Mesendoderm (in vitro differentiated cells): ENCODE data around the gene CEP112.

Source experiments
- DNase-seq: peaks from one replicate; pipeline ENCODE4 v3.0.0; 2013
- H2AK5ac ChIP-seq: 2 replicates; pipeline ENCODE4 v1.6.1; 2013; ENCODE audit warnings: low read length, inconsistent platforms
- H2BK120ac ChIP-seq: 2 replicates; pipeline ENCODE4 v1.6.1; 2013; ENCODE audit warnings: low read depth, mild to moderate bottlenecking, low read length, moderate library complexity, mixed read lengths
- H2BK15ac ChIP-seq: replicated peaks from 2 replicates; pipeline ENCODE4 v1.6.1; 2013; ENCODE audit warnings: low read depth, mild to moderate bottlenecking, moderate library complexity
- H2BK5ac ChIP-seq: 2 replicates; pipeline ENCODE4 v1.6.1; 2013; ENCODE audit warnings: low read length, inconsistent platforms
- H3K18ac ChIP-seq: 2 replicates; pipeline ENCODE4 v1.6.1; 2013; ENCODE audit warnings: mild to moderate bottlenecking, low read length, mixed read lengths
- H3K23ac ChIP-seq: one replicate; pipeline ENCODE4 v1.6.1; 2013; ENCODE audit warnings: low read length
- H3K27ac ChIP-seq: 2 replicates; pipeline ENCODE4 v1.5.1; 2013; ENCODE audit warnings: low read depth, mild to moderate bottlenecking, inconsistent platforms, low read length, moderate library complexity
- H3K27me3 ChIP-seq: 2 replicates; pipeline ENCODE4 v1.6.1; 2013; ENCODE audit warnings: low read length, control low read depth, mild to moderate bottlenecking, inconsistent platforms; ENCODE audit not compliant: insufficient read depth, poor library complexity
- H3K36me3 ChIP-seq: 2 replicates; pipeline ENCODE4 v1.6.1; 2013; ENCODE audit warnings: low read length, inconsistent platforms; ENCODE audit not compliant: control insufficient read depth, insufficient read depth
- H3K4ac ChIP-seq: one replicate; pipeline ENCODE4 v1.6.1; 2013; ENCODE audit warnings: low read depth, mild to moderate bottlenecking, low read length, moderate library complexity
- H3K4me1 ChIP-seq: 2 replicates; pipeline ENCODE4 v1.6.1; 2013; ENCODE audit warnings: low read depth, low read length, inconsistent platforms; ENCODE audit not compliant: control insufficient read depth
- H3K4me2 ChIP-seq: 2 replicates; pipeline ENCODE4 v1.6.1; 2013; ENCODE audit warnings: low read length
- H3K4me3 ChIP-seq: 2 replicates; pipeline ENCODE4 v1.5.1; 2013; ENCODE audit warnings: mild to moderate bottlenecking, low read length
- H3K56ac ChIP-seq: one replicate; pipeline ENCODE4 v1.6.1; 2013; ENCODE audit warnings: low read length
- H3K79me1 ChIP-seq: 2 replicates; pipeline ENCODE4 v1.6.1; 2013; ENCODE audit warnings: low read length, inconsistent platforms
- H3K79me2 ChIP-seq: 2 replicates; pipeline ENCODE4 v1.6.1; 2013; ENCODE audit warnings: mild to moderate bottlenecking, low read length; ENCODE audit not compliant: control insufficient read depth, insufficient read depth
- H3K9ac ChIP-seq: 2 replicates; pipeline ENCODE4 v1.6.1; 2013; ENCODE audit warnings: low read length, inconsistent platforms
- H4K5ac ChIP-seq: one replicate; pipeline ENCODE4 v1.6.1; 2013; ENCODE audit warnings: low read length
- H4K8ac ChIP-seq: one replicate; pipeline ENCODE4 v1.6.1; 2013; ENCODE audit warnings: low read depth, mild to moderate bottlenecking, control low read depth, low read length, moderate library complexity
- WGBS: extraction: QIAGEN DNeasy Blood & Tissue Kit; methylation state at CpG from one replicate; pipeline ENCODE4 v1.1.7; 2013; ENCODE audit warnings: low lambda C conversion rate, missing lambda C conversion rate; ENCODE audit not compliant: insufficient coverage; ENCODE audit errors: extremely low coverage; 5-methylcytosine and 5-hydroxymethylcytosine counted together

The CEP112 gene

DNA sequence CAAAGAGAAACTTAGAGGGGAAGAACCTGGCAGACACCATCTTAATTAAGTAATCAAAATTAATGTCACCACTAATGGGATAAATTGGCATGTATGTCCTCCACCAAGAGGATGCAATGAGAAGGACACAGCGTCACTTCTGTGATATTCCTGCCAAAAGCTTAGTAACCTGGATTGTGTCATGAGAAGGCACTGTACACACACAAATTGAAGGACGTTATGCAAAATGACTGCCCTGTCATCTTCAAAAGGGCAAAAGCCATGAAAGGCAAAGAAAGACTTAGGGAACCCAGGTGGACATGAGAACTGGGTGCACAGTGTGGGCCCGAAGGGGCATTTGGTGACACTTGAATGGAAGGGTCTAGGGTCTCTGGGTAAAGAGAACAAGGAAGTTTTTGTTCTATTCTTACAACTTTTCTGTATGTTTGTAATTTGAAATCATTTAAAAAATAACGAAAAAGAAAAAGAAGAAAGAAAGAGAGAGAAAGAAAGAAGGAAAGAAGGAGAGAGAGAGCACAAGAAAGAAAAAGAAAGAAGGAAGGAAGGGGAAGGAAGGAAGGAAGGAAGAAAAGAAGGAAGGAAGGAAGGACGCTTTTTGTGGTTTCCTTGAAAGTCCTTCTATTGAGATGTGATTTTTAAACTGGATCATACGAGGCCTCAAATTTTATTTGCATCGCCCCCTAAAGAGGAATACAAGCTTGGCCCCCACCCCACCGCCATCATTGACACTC, 41.3 kb upstream of the CEP112 start:
- H3K4me2 ChIP-seq: no peak overlapping the region
- H3K9ac ChIP-seq: no peak overlapping the region
- H3K4me1 ChIP-seq: no peaks in the 10 kb centered on the region
- H3K56ac ChIP-seq: no peak overlapping the region
- H2BK5ac ChIP-seq: no peak overlapping the region
- H2BK120ac ChIP-seq: no peak overlapping the region
- H3K18ac ChIP-seq: no peak overlapping the region
- no peak overlapping the region for H2BK15ac ChIP-seq
- WGBS: no CpG with 5 or more reads among the region's 8 CpGs
- H3K27ac ChIP-seq: no peak overlapping the region
- no peak overlapping the region for H4K8ac ChIP-seq
- no peak for DNase-seq
- H3K23ac ChIP-seq: no peak overlapping the region
- no peak overlapping the region for H4K5ac ChIP-seq
- H3K4ac ChIP-seq: no peak overlapping the region
- H3K4me3 ChIP-seq: no peak overlapping the region
- no peaks in the 10 kb centered on the region for H3K27me3 ChIP-seq
- H3K79me2 ChIP-seq: no peaks in the 10 kb centered on the region
- H2AK5ac ChIP-seq: no peak overlapping the region
- H3K79me1 ChIP-seq: no peaks in the 10 kb centered on the region
- H3K36me3 ChIP-seq: no peaks in the 10 kb centered on the region

DNA sequence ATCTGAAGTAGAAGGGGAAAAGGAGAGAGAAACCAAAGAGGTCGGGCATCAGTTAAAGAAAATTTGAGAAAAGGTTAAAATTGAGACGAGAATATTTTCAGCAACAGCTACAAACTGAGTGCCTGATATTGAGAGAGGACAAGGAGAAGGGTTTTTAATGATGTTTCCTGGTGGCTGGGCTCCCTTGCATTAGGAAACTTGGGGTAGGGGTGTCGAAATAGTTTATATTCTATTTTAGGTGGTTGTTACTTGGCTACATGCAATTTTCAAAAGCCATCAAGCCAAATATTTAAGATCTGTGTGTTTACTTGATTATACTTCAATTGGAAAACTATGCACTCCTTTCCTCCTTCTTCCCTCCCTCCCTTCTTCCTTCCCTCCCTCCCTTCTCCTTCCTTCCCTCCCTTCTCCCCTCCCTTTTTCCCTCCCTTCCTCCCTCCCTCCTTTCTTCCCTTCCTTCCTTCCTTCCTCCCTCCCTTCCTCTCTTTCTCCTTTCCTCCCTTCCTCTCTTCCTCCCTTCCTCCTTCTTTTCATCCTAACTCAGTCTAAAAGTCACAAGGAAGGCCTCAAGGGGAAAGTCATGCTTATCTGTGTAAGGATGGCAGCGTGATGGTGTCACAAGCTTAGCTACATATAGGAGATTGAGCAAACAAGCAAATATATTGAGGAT, 39.1 kb upstream of the CEP112 start:
- no CpG with 5 or more reads among the region's 4 CpGs for WGBS
- Histone ChIP-seq H3K4me3 (no peak overlapping the region), H3K56ac (no peak overlapping the region), H3K4me2 (no peak overlapping the region), H3K18ac (no peak overlapping the region), H2BK120ac (no peak overlapping the region), H3K23ac (no peak overlapping the region), H3K36me3 (no peaks in the 10 kb centered on the region), H3K4ac (no peak overlapping the region), H2BK15ac (no peak overlapping the region), H3K27ac (no peak overlapping the region), H2AK5ac (no peak overlapping the region), H3K27me3 (no peaks in the 10 kb centered on the region), H3K79me2 (no peaks in the 10 kb centered on the region), H4K5ac (no peak overlapping the region), H2BK5ac (no peak overlapping the region), H4K8ac (no peak overlapping the region), H3K4me1 (no peaks in the 10 kb centered on the region), H3K79me1 (no peaks in the 10 kb centered on the region), H3K9ac (no peak overlapping the region)
- DNase-seq: no peak

DNA sequence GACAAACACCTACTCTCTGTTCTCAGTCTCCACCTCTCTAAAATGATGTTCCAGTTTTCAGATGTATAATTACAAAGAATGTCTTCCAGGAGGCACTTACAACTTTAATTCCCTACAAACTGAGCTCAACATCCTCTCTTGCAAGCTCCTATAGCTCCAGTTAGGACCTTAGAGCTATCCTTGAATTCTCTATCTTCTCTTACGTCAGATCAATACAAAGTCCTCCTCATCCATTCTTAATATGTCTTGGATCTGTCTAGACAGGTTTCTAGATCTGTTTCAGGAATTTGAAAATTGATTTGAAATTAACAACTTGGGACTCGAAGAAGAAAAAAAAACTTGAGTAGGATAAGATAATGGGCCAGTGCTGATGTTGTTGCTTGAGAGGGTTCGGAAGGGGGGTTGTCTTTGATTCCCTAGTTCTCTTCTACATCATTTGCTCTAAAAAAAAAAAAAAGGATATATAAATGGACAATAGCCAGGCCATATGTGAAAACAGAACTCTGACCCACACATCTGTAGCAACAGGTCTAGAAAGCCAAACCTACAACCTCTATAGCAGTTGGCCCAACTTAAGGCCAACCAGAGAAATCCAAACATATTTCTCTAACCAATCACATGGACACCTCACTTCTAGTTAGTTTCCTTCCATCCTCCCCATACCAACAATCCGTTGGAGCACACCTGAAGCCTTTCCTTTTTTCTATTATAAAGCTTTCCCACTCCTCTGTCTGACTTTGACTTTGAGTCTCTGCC, 38.0 kb upstream of the CEP112 start:
- Histone ChIP-seq H3K4me1 (no peaks in the 10 kb centered on the region), H3K4me3 (no peak overlapping the region), H3K79me1 (no peaks in the 10 kb centered on the region), H3K27me3 (no peaks in the 10 kb centered on the region), H3K9ac (no peak overlapping the region), H3K79me2 (no peaks in the 10 kb centered on the region), H3K36me3 (no peaks in the 10 kb centered on the region), H3K23ac (no peak overlapping the region), H3K56ac (no peak overlapping the region), H2BK120ac (no peak overlapping the region), H2AK5ac (no peak overlapping the region), H3K27ac (no peak overlapping the region), H3K4me2 (no peak overlapping the region), H4K8ac (no peak overlapping the region), H3K18ac (no peak overlapping the region), H2BK5ac (no peak overlapping the region), H4K5ac (no peak overlapping the region), H2BK15ac (no peak overlapping the region), H3K4ac (no peak overlapping the region)
- no peak for DNase-seq
- WGBS: no CpG with 5 or more reads among the region's 4 CpGs

DNA sequence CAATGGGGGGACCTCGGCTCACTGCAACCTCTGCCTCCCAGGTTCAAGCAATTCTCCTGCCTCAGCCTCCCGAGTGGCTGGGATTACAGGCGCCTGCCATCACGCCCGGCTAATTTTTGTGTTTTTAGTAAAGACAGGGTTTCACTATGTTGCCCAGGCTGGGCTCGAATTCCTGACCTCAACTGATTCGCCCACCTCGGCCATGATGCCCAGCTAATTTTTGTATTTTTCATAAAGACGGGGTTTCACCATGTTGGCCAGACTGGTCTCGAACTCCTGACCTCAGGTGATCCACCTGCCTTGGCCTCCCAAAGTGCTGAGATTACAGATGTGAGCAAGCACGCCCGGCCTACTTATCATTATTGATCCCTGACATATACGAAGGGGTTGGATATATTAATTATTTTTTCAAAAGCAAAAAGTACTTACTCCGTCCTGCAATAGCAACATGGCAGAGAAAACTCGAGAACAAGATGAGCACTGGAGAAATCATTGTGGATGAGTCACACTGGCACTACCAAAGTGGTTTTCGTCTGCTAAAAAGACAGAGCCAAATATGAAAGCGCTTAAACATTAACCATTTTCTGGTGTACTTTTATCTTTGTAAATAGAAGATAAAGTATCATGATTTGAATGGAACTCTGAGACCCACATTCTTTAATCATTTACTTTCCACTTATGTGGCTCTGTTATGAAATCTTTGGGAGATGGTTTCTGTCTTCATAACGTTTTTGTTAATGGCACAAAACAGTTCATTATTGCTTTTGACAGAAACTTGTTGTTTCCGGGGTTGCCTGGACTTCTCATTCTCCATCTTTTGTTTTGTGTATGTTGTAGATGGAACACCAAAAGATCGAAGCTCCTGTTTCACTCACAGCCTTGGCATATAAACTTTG, 37.2 kb upstream of the CEP112 start, which contains the start of gene APOH:
APOH (minus strand) TSS at position 529 of the 896 bp plus-strand sequence; CDS start at position 493, 36 bp downstream.
- H3K23ac ChIP-seq: no peak within 1 kb of the TSS
- no peak within 1 kb of the TSS for H3K18ac ChIP-seq
- no peaks in the 10 kb centered on the region for H3K27me3 ChIP-seq
- H3K9ac ChIP-seq: no peak within 1 kb of the TSS
- no peaks in the 10 kb centered on the region for H3K79me2 ChIP-seq
- no peak within 1 kb of the TSS for H3K4me3 ChIP-seq
- H2AK5ac ChIP-seq: no peak within 1 kb of the TSS
- no peak within 1 kb of the TSS for H4K5ac ChIP-seq
- no peaks in the 10 kb centered on the region for H3K36me3 ChIP-seq
- H3K56ac ChIP-seq: no peak within 1 kb of the TSS
- H2BK15ac ChIP-seq: no peak within 1 kb of the TSS
- no peaks in the 10 kb centered on the region for H3K79me1 ChIP-seq
- no peak within 1 kb of the TSS for H3K27ac ChIP-seq
- H4K8ac ChIP-seq: no peak within 1 kb of the TSS
- no peaks in the 10 kb centered on the region for H3K4me1 ChIP-seq
- no peak within 1 kb of the TSS for H3K4ac ChIP-seq
- no peak within 1 kb of the TSS for H2BK120ac ChIP-seq
- H2BK5ac ChIP-seq: no peak within 1 kb of the TSS
- H3K4me2 ChIP-seq: no peak within 1 kb of the TSS
- WGBS: no CpG with 5 or more reads among the region's 20 CpGs
- DNase-seq: no peak

DNA sequence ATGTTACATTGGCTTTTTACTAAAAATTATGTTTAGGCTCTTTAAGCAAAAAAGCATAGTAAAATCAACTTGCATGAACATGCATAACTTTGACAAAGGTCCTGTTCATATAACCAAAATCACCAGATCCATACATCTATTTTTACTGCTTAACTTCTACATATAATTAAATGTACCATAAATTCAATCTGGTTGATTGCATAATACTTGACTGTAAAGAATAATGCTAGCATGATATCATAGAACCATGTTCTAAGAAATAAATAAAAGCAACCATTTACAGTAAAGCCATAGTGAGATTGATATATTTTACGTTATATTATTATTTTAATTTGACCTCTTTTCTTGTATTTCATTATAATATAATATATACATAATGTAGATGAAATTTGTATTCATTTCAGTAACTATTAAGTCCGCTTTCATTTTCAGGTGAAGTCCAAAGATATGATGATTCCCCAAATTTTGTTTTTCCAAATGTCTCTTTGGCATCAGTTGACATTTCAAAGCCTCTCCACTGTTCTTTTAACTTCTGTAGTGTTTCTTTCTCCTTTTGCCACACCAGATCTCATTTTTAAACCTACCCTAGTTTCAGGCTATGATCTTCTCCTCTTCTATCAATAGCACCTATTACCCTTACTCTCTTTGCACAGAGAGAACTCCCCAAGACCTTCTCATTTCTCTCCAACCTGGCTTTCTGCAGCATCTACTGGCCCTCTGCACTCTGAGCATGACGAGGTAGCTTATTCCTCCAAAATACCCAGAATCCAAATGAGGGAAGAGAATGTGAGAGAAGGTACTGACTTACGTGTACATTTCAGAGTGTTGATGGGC, 35.5 kb upstream of the CEP112 start:
- Histone ChIP-seq H3K18ac (no peak overlapping the region), H2BK120ac (no peak overlapping the region), H3K4me1 (no peaks in the 10 kb centered on the region), H3K4me3 (no peak overlapping the region), H3K4ac (no peak overlapping the region), H3K9ac (no peak overlapping the region), H2AK5ac (no peak overlapping the region), H3K4me2 (no peak overlapping the region), H3K27me3 (no peaks in the 10 kb centered on the region), H3K23ac (no peak overlapping the region), H3K27ac (no peak overlapping the region), H2BK5ac (no peak overlapping the region), H3K79me2 (no peaks in the 10 kb centered on the region), H2BK15ac (no peak overlapping the region), H3K36me3 (no peaks in the 10 kb centered on the region), H4K8ac (no peak overlapping the region), H3K56ac (no peak overlapping the region), H3K79me1 (no peaks in the 10 kb centered on the region), H4K5ac (no peak overlapping the region)
- DNase-seq: no peak
- WGBS: no CpG with 5 or more reads among the region's 4 CpGs
